GM12874 (cell line): Measurements from ENCODE around the gene CHAF1A.
A peak's percentile ranks its signal among the peaks of the same experiment; 100 is the strongest.

Experiments used
- CTCF ChIP-seq: IDR thresholded peaks from 2 replicates; pipeline ENCODE4 v1.5.1; 2011; ENCODE audit warnings: low read depth, mild to moderate bottlenecking, control low read depth, low read length, moderate library complexity; ENCODE audit not compliant: insufficient read depth

CHAF1A gene

GRCh38 chr19:4373601-4374497, 28.6 kb upstream of the CHAF1A start:
- TF ChIP-seq CTCF = no peak

- no peak for TF ChIP-seq CTCF
Observed at GRCh38 chr19:4374498-4375163, 27.8 kb upstream of the CHAF1A start.

- peak; percentile 56 for TF ChIP-seq CTCF
Observed at GRCh38 chr19:4375164-4376027, 27.0 kb upstream of the CHAF1A start.

GRCh38 chr19:4376028-4376670, 26.3 kb upstream of the CHAF1A start:
- TF ChIP-seq CTCF = no peak

GRCh38 chr19:4376671-4376990, 25.8 kb upstream of the CHAF1A start:
- no peak for TF ChIP-seq CTCF

GRCh38 chr19:4376991-4377781, 25.3 kb upstream of the CHAF1A start:
- TF ChIP-seq CTCF = no peak
